Measurements from ENCODE around the gene FCRLB. TPM values are rescaled to one million over a fixed set of nuclear protein-coding genes. Genes with fewer than 3 reads are reported as not detected.

Gene FCRLB
- total and polyA plus RNA-seq, 12 donors: 0.42 to 3.4 (median 1.0) TPM; not detected in 1

DNA sequence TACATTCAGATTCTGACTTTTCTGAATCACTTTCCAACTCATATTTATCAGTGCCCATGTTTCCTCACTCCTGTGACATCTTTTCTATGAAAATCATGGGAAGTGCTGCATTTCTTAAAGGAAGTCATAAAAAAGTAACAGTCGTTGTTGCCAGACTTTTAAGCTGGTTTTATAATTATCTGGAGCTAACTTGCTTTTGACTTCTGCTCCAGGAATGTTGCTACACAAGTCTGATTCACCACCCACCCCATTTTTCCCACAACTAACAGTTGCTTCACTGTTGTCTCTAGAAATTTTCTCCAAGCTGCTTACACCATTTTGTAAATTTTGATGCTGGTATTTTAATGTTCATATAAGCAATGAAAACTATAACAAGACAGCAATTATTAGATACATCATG, 12.2 kb downstream of the FCRLB start:
- Histone ChIP-seq H3K4me1 (replicated peaks in 1 of 2) (no peaks in the 10 kb centered on the region), H3K36me3 (replicated peaks in 1 of 2) (no peaks in the 10 kb centered on the region), H3K9me3 (replicated peaks in 1 of 3) (no peaks in the 10 kb centered on the region), H3K27ac (no peak overlapping the region), H3K27me3 (peaks cover 4% of the 10 kb centered on the region), H3K4me3 (no peak overlapping the region)
- no peak for DNase-seq
- intact Hi-C loops (cut with DNase I): loop anchor here in 1 of 2 donors (10.0 kb wide), 1 partner anchor 249 kb away; no protein-coding TSS in a partner anchor
- TF ChIP-seq, protein P1, sequence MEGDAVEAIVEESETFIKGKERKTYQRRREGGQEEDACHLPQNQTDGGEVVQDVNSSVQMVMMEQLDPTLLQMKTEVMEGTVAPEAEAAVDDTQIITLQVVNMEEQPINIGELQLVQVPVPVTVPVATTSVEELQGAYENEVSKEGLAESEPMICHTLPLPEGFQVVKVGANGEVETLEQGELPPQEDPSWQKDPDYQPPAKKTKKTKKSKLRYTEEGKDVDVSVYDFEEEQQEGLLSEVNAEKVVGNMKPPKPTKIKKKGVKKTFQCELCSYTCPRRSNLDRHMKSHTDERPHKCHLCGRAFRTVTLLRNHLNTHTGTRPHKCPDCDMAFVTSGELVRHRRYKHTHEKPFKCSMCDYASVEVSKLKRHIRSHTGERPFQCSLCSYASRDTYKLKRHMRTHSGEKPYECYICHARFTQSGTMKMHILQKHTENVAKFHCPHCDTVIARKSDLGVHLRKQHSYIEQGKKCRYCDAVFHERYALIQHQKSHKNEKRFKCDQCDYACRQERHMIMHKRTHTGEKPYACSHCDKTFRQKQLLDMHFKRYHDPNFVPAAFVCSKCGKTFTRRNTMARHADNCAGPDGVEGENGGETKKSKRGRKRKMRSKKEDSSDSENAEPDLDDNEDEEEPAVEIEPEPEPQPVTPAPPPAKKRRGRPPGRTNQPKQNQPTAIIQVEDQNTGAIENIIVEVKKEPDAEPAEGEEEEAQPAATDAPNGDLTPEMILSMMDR (IDR thresholded peaks at IDR 0.05): no peak
- TF ChIP-seq POLR2A (IDR thresholded peaks at IDR 0.05): no peak
- WGBS, 4 donors: 5 to 14% (median 11%) methylated on average over 1 of the region's 1 CpG

DNA sequence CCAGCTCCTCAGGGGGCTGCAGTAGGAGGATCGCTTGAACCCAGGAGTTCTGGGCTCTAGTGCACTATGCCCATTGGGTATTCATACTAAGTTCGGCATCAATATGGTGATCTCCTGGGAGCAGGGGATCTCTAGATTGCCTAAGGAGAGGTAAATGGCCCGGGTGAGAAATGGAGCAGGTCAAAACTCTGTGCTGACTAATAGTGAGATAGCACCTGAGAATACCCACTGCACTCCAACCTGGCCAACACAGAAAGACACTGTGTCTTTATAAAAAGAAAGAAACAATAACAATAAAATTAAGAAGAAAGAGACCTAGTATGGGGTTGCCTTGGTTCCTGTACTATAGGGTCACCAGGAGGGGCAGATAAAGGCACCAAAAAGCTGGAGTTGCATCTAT, 14.5 kb downstream of the FCRLB start:
- H3K4me3 ChIP-seq: no peak overlapping the region
- intact Hi-C loops (cut with DNase I): loop anchor here in 1 of 2 donors (10.0 kb wide), 1 partner anchor 251 kb away; no protein-coding TSS in a partner anchor

DNA sequence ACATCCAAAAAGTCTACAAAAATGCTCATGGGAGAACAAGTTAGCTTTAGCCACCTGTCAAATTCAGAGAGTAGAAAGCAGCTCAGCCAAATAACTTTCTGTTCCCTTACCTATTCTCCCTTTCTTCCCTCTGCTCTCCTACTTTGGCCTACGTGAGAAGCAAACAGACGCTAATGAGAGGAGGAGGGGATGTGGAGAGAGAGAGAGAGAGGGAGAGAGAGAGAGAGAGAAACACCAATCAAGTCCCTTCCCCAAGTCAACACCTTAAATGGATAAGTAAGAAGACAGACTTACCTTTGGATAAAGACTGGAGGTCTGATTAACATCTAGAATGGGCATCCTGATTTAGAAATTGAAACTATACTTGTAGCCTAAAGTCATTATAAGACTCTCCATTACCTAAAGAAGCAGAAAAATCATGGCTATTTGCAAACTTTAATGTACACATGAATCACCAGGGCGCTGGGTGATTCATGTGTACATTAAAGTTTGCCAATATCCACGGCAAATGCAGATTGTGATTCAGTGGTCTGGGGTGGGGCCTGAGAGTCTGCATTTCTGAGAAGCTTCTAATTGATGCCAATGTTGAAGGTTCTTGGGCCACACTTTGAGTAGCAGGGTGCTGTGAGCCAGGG, 15.1 kb downstream of the FCRLB start:
- intact Hi-C loops (cut with DNase I): loop anchor here in 1 of 2 donors (10.0 kb wide), 1 partner anchor 252 kb away; no protein-coding TSS in a partner anchor
- 59 to 82% (median 76%) methylated on average over 4 of the region's 4 CpGs for WGBS, 4 donors
- H3K4me3 ChIP-seq: no peak overlapping the region

More for the DNA sequence above, 14.5 kb downstream of the FCRLB start:
- Histone ChIP-seq H3K9me3 (replicated peaks in 1 of 3) (no peaks in the 10 kb centered on the region), H3K4me1 (replicated peaks in 1 of 2) (peaks cover 0 to 8% of the 10 kb centered on the region in 2 donors), H3K27ac (no peak overlapping the region), H3K27me3 (peaks cover 4% of the 10 kb centered on the region), H3K36me3 (replicated peaks in 1 of 2) (no peaks in the 10 kb centered on the region)
- DNase-seq: no peak
- WGBS, 4 donors: 80 to 91% (median 83%) methylated on average over 3 of the region's 3 CpGs
- TF ChIP-seq, protein P1 (IDR thresholded peaks at IDR 0.05): no peak
- TF ChIP-seq POLR2A (IDR thresholded peaks at IDR 0.05): no peak

DNA sequence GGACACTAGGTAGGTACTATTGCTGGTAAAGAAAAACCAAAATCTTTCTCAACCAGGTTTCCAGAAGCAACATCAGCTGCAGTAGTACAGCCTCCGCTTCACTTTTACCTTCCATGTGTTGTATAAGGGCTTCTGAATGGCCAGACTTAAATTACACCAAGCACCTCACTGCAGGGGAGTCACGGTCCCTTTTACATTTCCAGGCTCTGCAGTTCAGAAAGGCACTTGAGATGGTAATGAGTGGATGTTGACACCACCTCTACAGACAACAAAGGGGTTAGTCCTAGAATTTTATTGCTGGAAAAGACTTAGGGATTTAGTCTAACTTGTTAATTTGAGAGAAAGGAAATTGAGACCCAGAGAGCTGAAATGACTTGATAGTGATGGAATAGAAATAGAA, 16.3 kb downstream of the FCRLB start:
- no peak for DNase-seq
- Histone ChIP-seq H3K9me3 (replicated peaks in 1 of 3) (no peaks in the 10 kb centered on the region), H3K27me3 (peaks cover 4% of the 10 kb centered on the region), H3K36me3 (replicated peaks in 1 of 2) (no peaks in the 10 kb centered on the region), H3K27ac (no peak overlapping the region), H3K4me1 (replicated peaks in 1 of 2) (peaks cover 0 to 11% of the 10 kb centered on the region in 2 donors), H3K4me3 (no peak overlapping the region)
- TF ChIP-seq POLR2A (IDR thresholded peaks at IDR 0.05): no peak
- TF ChIP-seq, protein P1 (IDR thresholded peaks at IDR 0.05): no peak
- 69 to 90% (median 75%) methylated on average over 2 of the region's 2 CpGs for WGBS, 4 donors
- intact Hi-C loops (cut with DNase I): loop anchor here in 1 of 2 donors (10.0 kb wide), 1 partner anchor 253 kb away; no protein-coding TSS in a partner anchor

More for the DNA sequence above, 15.1 kb downstream of the FCRLB start:
- Histone ChIP-seq H3K27me3 (peaks cover 4% of the 10 kb centered on the region), H3K9me3 (replicated peaks in 1 of 3) (no peaks in the 10 kb centered on the region), H3K36me3 (replicated peaks in 1 of 2) (no peaks in the 10 kb centered on the region), H3K4me1 (replicated peaks in 1 of 2) (peaks cover 0 to 11% of the 10 kb centered on the region in 2 donors), H3K27ac (no peak overlapping the region)
- TF ChIP-seq POLR2A (IDR thresholded peaks at IDR 0.05): no peak
- TF ChIP-seq, protein P1 (IDR thresholded peaks at IDR 0.05): no peak
- no peak for DNase-seq

Measured in adrenal gland (tissue), 12 donors.